Stimulated activated CD4-positive, alpha-beta T cell treated with anti-CD3 and anti-CD28 coated beads, Interleukin-15, amount 100 ng/mL, for 48 hours (primary cell): ENCODE results near the gene TFDP3.

Experiments
- DNase-seq, 2 donors: peaks; one replicate each; pipeline ENCODE4 v3.0.0-alpha.2; 2020; ENCODE audit warnings: low read depth in 2 of 2

TFDP3 gene

GRCh38 chrX:133188631-133189030 lies 29.5 kb downstream of the TFDP3 start:
- DNase-seq: no peak

DNA sequence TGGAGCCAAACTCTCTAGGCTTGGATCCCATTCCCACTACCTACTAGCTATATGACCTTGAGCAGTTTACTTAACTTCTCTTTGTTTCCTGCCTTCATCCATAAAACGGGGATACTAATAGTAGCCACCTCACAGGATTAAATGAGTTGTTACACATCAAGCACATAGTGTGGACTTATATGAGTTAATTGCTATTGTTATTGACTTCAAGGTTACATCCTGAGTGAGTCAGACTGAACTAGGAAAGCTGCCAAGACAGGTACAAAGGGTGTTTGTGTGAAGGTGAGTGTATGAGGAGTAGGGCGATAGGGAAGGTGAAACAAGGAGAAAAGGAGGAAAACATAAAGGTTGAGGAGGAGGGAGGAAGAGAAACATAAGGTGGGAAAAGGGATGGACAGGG lies 32.2 kb downstream of the TFDP3 start:
- no peak for DNase-seq

DNA sequence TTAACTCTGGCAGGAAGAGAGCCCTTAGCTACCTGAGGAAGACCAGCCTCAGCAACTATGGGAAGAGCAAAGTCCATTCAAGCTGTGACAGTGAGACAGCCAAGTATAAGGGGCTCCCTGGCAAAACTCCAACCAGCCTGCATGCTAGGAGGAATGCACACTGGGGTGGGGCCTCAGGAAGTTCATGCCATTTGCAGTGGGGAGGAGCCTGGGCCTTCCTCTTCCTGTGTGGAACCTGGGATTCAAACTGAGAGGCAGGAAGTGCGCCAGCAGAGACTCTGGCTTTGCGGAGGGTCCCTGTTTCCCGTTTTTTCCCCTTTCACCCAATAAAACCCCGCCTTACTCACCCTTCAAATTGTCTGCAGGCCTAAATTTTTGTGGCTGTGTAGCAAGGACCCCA lies 33.0 kb downstream of the TFDP3 start:
- DNase-seq: no peak

GRCh38 chrX:133183806-133184205 lies 34.3 kb downstream of the TFDP3 start:
- no peak for DNase-seq

GRCh38 chrX:133179500-133179899 lies 38.7 kb downstream of the TFDP3 start:
- DNase-seq: no peak

- no peak for DNase-seq
These were observed 41.0 kb downstream of the TFDP3 start for GRCh38 chrX:133177202-133177601.

GRCh38 chrX:133175605-133176004 lies 42.5 kb downstream of the TFDP3 start:
- no peak for DNase-seq

- no peak for DNase-seq
These were observed 43.0 kb downstream of the TFDP3 start for GRCh38 chrX:133175162-133175561.

DNA sequence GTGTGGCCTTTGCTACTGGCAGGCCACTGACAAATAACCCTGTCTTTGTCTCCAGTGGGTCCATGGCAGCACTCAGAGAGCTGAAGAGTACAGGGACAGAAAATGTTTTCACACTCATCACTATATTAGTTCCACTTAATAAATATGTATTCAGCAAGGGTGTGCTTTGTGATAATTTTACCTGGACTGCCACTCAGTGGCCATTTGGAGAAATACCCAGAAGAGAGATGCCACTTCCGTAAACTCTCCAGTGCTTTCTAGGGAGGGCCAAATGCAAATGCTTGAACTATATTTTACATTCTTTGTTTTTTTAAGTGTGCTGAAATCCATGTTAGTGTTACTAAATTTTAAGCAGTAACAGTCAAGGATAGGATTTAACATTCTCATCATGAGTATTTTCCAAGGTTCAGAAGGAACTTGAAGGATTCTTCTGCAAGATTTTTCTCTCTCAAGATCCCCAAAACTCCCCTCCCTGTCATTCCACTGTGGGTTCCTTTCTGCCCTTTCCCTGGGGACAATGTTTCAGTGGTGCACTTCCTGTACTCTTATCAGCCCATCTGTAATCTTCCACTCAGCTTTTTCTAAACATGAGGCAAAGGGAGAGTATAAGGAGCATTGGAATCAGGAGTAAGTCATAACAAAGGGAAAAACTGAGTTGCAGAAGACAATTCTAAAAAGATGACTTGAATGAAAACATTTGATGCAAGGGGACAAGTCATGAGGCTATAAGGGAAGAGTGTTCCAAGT lies 46.0 kb downstream of the TFDP3 start:
- no peak for DNase-seq
